ENCODE data around the gene KISS1R.

GRCh38 chr19:955803-956765 lies 39.0 kb downstream of the KISS1R start:
- TF ChIP-seq CHD2 (IDR thresholded peaks at IDR 0.05; ENCODE audit: low read length, partially characterized antibody): no peak
- no peak for TF ChIP-seq RCOR1 (IDR thresholded peaks at IDR 0.05; ENCODE audit: low read depth, low read length)
- TF ChIP-seq REST (IDR thresholded peaks at IDR 0.05): no peak
- no peak for TF ChIP-seq USF2 (IDR thresholded peaks at IDR 0.05)
- TF ChIP-seq POLR2A (IDR thresholded peaks at IDR 0.05; ENCODE audit: low read length): no peak
- TF ChIP-seq ZNF302 (CRISPR knock-in tag; IDR thresholded peaks at IDR 0.05): no peak
